CD4-positive, alpha-beta memory T cell (primary cell): Measurements from ENCODE around the gene CCDC85B. TPM values are rescaled to one million over a fixed set of nuclear protein-coding genes. Genes with fewer than 3 reads are reported as not detected.

Source experiments
- CTCF ChIA-PET: fragments of 350-600 bp; sonication (Branson Sonifier 250); formaldehyde crosslinking; loops from one replicate; lab custom pipeline; 2021; ENCODE audit warnings: inconsistent platforms; ENCODE audit not compliant: partially characterized antibody; lab: Charles Lee
- POLR2A ChIA-PET: fragments of 350-600 bp; sonication (Branson Sonifier 250); formaldehyde crosslinking; loops from one replicate; lab custom pipeline; 2021; ENCODE audit not compliant: partially characterized antibody; lab: Charles Lee
- DNase-seq, 5 donors: peaks; one replicate each; pipeline versions ENCODE4 v3.0.0 to v3.0.0-alpha.2; 2020 to 2022; ENCODE audit warnings: mixed read lengths in 1 of 5
- H3K27ac ChIP-seq: one replicate; pipeline ENCODE4 v1.7.0; 2013; ENCODE audit warnings: low read depth, low read length
- H3K27me3 ChIP-seq: 2 replicates; pipeline ENCODE4 v1.7.0; 2013; ENCODE audit warnings: mild to moderate bottlenecking, low read length, moderate library complexity; ENCODE audit not compliant: insufficient read depth
- H3K36me3 ChIP-seq: 2 replicates; pipeline ENCODE4 v1.7.0; 2013; ENCODE audit warnings: mild to moderate bottlenecking, low read length, moderate library complexity; ENCODE audit not compliant: insufficient read depth
- H3K4me1 ChIP-seq: 2 replicates; pipeline ENCODE4 v1.7.0; 2013; ENCODE audit warnings: mild to moderate bottlenecking, low read length, moderate library complexity; ENCODE audit not compliant: insufficient read depth
- H3K4me3 ChIP-seq, 2 donors: one replicate each; pipeline ENCODE4 v1.7.0; 2013; ENCODE audit warnings: low read length in 2 of 2, mild to moderate bottlenecking in 1 of 2
- H3K9me3 ChIP-seq, 2 donors: one replicate each; pipeline ENCODE4 v1.7.0; 2013; ENCODE audit warnings: low read length in 2 of 2, control low read depth in 1 of 2; ENCODE audit not compliant: control insufficient read depth in 1 of 2
- H3K27ac Mint-ChIP-seq, 7 donors: one replicate each; pipeline ENCODE4 v1.8.0; 2020 to 2021; ENCODE audit warnings: mixed read lengths in 7 of 7, mild to moderate bottlenecking in 6 of 7, inconsistent platforms in 3 of 7, moderate library complexity in 3 of 7
- H3K27me3 Mint-ChIP-seq, 2 donors: one replicate each; pipeline ENCODE4 v1.8.0; 2020 to 2021; ENCODE audit warnings: mixed read lengths in 2 of 2
- H3K36me3 Mint-ChIP-seq, 2 donors: one replicate each; pipeline ENCODE4 v1.8.0; 2020 to 2021; ENCODE audit warnings: mixed read lengths in 2 of 2, inconsistent platforms in 1 of 2, mild to moderate bottlenecking in 1 of 2
- H3K4me1 Mint-ChIP-seq, 4 donors: one replicate each; pipeline ENCODE4 v1.8.0; 2020 to 2021; ENCODE audit warnings: mixed read lengths in 4 of 4, mild to moderate bottlenecking in 1 of 4
- H3K4me3 Mint-ChIP-seq, 8 donors: one replicate each; pipeline ENCODE4 v1.8.0; 2020 to 2021; ENCODE audit warnings: mixed read lengths in 8 of 8, mild to moderate bottlenecking in 7 of 8, moderate library complexity in 6 of 8, inconsistent platforms in 3 of 8
- H3K9me3 Mint-ChIP-seq, 8 donors: one replicate each; pipeline ENCODE4 v1.8.0; 2020 to 2021; ENCODE audit warnings: mixed read lengths in 8 of 8, mild to moderate bottlenecking in 5 of 8, inconsistent platforms in 3 of 8, moderate library complexity in 1 of 8
- intact Hi-C: fragments of 100-400 bp; cut with micrococcal nuclease; formaldehyde crosslinking; loops from one replicate; pipeline ENCODE4 v1.15.1; 2023
- polyA plus RNA-seq, 2 donors: library from polyadenylated mRNA; unstranded; fragments of 300-500 nt; fragmentation: Illumina TruSeq; gene quantifications; one replicate each; pipeline ENCODE4 v1.2.3, GENCODE V29; 2021
- total RNA-seq, 2 experiments: library from RNA; stranded (reverse); gene quantifications; one replicate each; pipeline ENCODE4 v1.2.3, GENCODE V29; 2021

Gene CCDC85B
- total and polyA plus RNA-seq, 4 experiments from 2014 or later = 22.9 to 68.3 (median 42.5) TPM

DNA sequence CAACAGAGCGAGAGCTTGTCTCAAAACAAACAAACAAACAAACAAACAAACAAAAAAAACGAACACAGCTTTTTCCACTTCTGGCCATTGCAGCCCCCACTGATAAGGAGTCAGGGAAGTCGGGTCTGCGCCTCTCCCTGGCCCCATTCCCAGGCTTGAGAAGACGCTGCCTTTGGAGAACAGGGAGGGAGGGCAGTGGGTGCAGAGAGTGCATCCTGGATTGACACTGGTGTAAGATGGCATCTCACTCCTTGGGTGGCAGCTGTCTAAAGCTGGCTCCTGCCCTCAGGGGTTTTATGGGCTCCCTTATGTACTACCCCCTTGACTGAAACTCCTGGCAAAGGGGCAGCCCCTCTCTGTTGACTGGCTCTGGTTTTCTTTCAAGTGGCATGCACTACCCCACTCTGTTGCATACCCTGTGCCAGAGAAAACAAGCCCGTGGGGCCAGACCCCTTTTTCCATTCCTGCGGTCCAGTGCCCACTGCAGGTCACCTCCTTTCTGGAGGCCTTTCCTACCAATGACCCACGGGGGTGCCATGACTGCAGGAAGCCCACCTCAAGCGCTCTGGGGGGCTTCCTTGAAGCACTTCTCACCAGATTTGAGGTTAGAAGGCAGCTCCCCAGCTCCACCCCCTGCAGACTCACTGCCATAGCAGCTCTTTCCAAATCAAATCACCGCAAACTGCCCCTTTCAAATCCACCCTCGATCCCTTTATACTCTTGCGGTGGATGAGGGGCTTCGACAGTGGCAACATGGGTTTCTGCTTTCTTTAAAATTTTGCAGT lies 41.5 kb downstream of the CCDC85B start:
- Histone ChIP-seq H3K27ac (no peak overlapping the region), H3K27me3 (no peaks in the 10 kb centered on the region), H3K4me3 (no peak overlapping the region), H3K4me1 (peaks cover 23% of the 10 kb centered on the region), H3K36me3 (no peaks in the 10 kb centered on the region), H3K9me3 (no peaks in the 10 kb centered on the region)
- ChIA-PET CTCF (interaction anchor here (1.0 to 2.9 kb wide), 3 partner anchors 41 to 54 kb away, joined by 3 to 17 read pairs (median 8); partner anchors contain the start of gene CCDC85B), POLR2A (interaction anchor here (1.0 to 1.7 kb wide), 3 partner anchors 12 to 41 kb away, joined by 3 to 5 read pairs (median 4); partner anchors contain the start of genes C11orf68 and CCDC85B)
- no peaks in the 10 kb centered on the region for H3K27me3 Mint-ChIP-seq
- peak overlapping the region in 1 of 7 donors; percentile 70 for H3K27ac Mint-ChIP-seq
- H3K36me3 Mint-ChIP-seq = no peaks in the 10 kb centered on the region
- no peak for DNase-seq
- no peaks in the 10 kb centered on the region for H3K9me3 Mint-ChIP-seq
- intact Hi-C loops = no loop called here
- H3K4me1 Mint-ChIP-seq = peaks cover 15 to 27% (median 20%) of the 10 kb centered on the region in 4 donors
- H3K4me3 Mint-ChIP-seq = no peak overlapping the region

DNA sequence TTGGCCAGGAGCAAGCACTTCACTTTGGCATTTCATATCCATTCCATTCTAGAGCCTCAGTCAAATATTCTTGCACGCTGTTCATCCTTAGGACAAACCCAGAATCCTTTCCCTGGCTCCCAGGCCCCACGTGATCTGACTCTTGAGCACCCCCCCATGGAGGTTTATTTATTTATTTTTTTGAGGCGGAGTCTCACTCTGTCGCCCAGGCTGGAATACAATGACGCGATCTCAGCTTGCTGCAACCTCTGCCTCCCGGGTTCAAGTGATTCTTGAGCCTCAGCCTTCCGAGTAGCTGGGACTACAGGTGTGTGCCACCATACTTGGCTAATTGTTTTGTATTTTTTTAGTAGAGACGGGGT lies 42.1 kb downstream of the CCDC85B start:
- Mint-ChIP-seq H3K36me3 (no peaks in the 10 kb centered on the region), H3K9me3 (no peaks in the 10 kb centered on the region), H3K27me3 (no peaks in the 10 kb centered on the region), H3K4me3 (no peak overlapping the region), H3K27ac (no peak overlapping the region), H3K4me1 (peaks cover 11 to 21% (median 15%) of the 10 kb centered on the region in 4 donors)
- intact Hi-C loops = no loop called here
- Histone ChIP-seq H3K9me3 (no peaks in the 10 kb centered on the region), H3K4me3 (no peak overlapping the region), H3K27me3 (no peaks in the 10 kb centered on the region), H3K36me3 (no peaks in the 10 kb centered on the region), H3K4me1 (peaks cover 18% of the 10 kb centered on the region), H3K27ac (no peak overlapping the region)
- no peak for DNase-seq
- ChIA-PET CTCF (interaction anchor here (0.5 to 2.9 kb wide), 3 partner anchors 11 to 47 kb away, joined by 3 to 17 read pairs (median 8); partner anchors contain the start of gene CCDC85B), POLR2A (interaction anchor here (1.1 to 1.7 kb wide), 2 partner anchors 13 to 42 kb away, joined by 3 to 5 read pairs; partner anchors contain the start of gene CCDC85B)

DNA sequence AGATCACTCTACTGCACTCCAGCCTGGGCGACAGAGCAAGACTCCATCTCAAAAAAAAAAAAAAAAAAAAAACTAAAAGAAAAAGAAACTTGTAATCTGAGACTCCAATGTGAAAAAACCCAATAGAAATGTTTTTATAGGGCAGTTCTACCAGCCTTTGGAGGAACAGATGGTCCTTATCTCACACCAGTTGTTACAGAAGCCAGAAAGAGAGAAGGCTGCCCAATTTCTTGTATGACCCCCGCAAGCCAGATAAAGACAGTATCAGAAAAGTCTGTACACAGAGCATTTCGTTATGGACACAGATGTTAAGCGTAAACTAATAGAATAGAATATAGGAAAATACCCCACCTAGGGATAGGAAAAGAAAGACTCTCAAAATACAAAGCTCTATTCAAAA lies 43.5 kb downstream of the CCDC85B start:
- intact Hi-C loops = no loop called here
- H3K4me1 Mint-ChIP-seq = peaks cover 0 to 6% (median 2%) of the 10 kb centered on the region in 4 donors
- no peak overlapping the region for H3K4me3 ChIP-seq

DNA sequence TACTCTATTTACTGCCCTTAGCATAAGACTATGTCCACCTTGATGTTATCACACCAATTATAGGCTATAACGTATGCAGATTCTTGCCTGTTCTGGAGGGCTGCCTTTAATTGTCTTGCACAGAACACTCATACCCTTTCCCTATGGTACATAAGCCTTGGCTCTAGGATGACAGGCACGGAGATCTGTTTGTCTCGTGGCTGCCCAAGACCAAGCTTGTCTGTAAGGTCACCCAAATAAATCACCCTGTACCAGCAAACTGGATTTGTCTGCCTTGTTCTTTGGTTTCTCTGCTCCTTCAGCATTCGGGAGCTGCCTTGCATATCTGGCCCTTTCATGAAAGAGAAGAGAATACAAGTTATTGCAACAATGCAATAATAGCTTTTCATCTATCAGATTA lies 47.3 kb downstream of the CCDC85B start:
- H3K27ac ChIP-seq = no peak overlapping the region
- no peak for DNase-seq
- no peaks in the 10 kb centered on the region for H3K27me3 ChIP-seq
- H3K4me3 Mint-ChIP-seq = no peak overlapping the region
- H3K4me1 ChIP-seq = no peaks in the 10 kb centered on the region
- no peaks in the 10 kb centered on the region for H3K27me3 Mint-ChIP-seq
- no peaks in the 10 kb centered on the region for H3K36me3 ChIP-seq
- no peaks in the 10 kb centered on the region for H3K9me3 Mint-ChIP-seq
- no peaks in the 10 kb centered on the region for H3K36me3 Mint-ChIP-seq
- no peak overlapping the region for H3K27ac Mint-ChIP-seq
- ChIA-PET CTCF (interaction anchor here (1.4 to 2.4 kb wide), 2 partner anchors 49 to 53 kb away, joined by 3 to 11 read pairs; partner anchors contain the start of gene FIBP), POLR2A (interaction anchor here (1.5 kb wide), 1 partner anchor 10 kb away, joined by 4 read pairs; no protein-coding TSS in a partner anchor)
- H3K9me3 ChIP-seq = no peaks in the 10 kb centered on the region
- H3K4me3 ChIP-seq = no peak overlapping the region
- intact Hi-C loops = no loop called here
- no peaks in the 10 kb centered on the region for H3K4me1 Mint-ChIP-seq

More for the DNA sequence above, 43.5 kb downstream of the CCDC85B start:
- H3K4me1 ChIP-seq = peaks cover 3% of the 10 kb centered on the region
- DNase-seq = no peak
- Mint-ChIP-seq H3K27ac (no peak overlapping the region), H3K9me3 (no peaks in the 10 kb centered on the region), H3K27me3 (no peaks in the 10 kb centered on the region), H3K36me3 (no peaks in the 10 kb centered on the region), H3K4me3 (no peak overlapping the region)
- ChIA-PET POLR2A (no interaction called here), CTCF (interaction anchor here (1.0 to 1.5 kb wide), 3 partner anchors 42 to 88 kb away, joined by 4 to 5 read pairs (median 4); partner anchors contain the start of gene CCDC85B)
- H3K27ac ChIP-seq = no peak overlapping the region
- no peaks in the 10 kb centered on the region for H3K9me3 ChIP-seq
- no peaks in the 10 kb centered on the region for H3K27me3 ChIP-seq
- H3K36me3 ChIP-seq = no peaks in the 10 kb centered on the region

Other genes starting within 250 kb of the CCDC85B start
- 100 to 1,000 TPM; 170 to 173 TPM for gene RELA, start 227.8 kb upstream of the CCDC85B start, total RNA-seq
- gene RELA, start 227.8 kb upstream of the CCDC85B start, polyA plus RNA-seq = 10 to 100 TPM; 36.5 to 74.7 TPM
- gene KAT5, start 178.4 kb upstream of the CCDC85B start, total RNA-seq = 100 to 1,000 TPM in 1 of 2 experiments, 10 to 100 TPM in 1; 93.5 to 106 TPM
- 10 to 100 TPM; 45.4 to 61.5 TPM for gene KAT5, start 178.4 kb upstream of the CCDC85B start, polyA plus RNA-seq
- gene RNASEH2C, start 169.9 kb upstream of the CCDC85B start, total RNA-seq = 10 to 100 TPM; 69.1 to 69.7 TPM
- 10 to 100 TPM; 61.4 to 74.2 TPM for gene RNASEH2C, start 169.9 kb upstream of the CCDC85B start, polyA plus RNA-seq
- gene AP5B1, start 109.7 kb upstream of the CCDC85B start, total RNA-seq = 10 to 100 TPM; 25.6 to 26.9 TPM
- gene AP5B1, start 109.7 kb upstream of the CCDC85B start, polyA plus RNA-seq = 10 to 100 TPM in 1 of 2 donors, 1 to 10 TPM in 1; 5.2 to 13.7 TPM
- not detected for gene OVOL1, start 103.6 kb upstream of the CCDC85B start, total RNA-seq
- not detected for gene OVOL1, start 103.6 kb upstream of the CCDC85B start, polyA plus RNA-seq
- under 1 TPM; 0.42 to 0.64 TPM for gene SNX32, start 56.7 kb upstream of the CCDC85B start, total RNA-seq
- under 1 TPM; 0.68 to 0.93 TPM for gene SNX32, start 56.7 kb upstream of the CCDC85B start, polyA plus RNA-seq
- gene CFL1, start 32.5 kb upstream of the CCDC85B start, total RNA-seq = 100 to 1,000 TPM; 540 to 578 TPM
- gene CFL1, start 32.5 kb upstream of the CCDC85B start, polyA plus RNA-seq = 1,000 to 10,000 TPM; 2,794 to 2,825 TPM
- 10 to 100 TPM; 93.6 to 95.5 TPM for gene MUS81, start 30.2 kb upstream of the CCDC85B start, total RNA-seq
- gene MUS81, start 30.2 kb upstream of the CCDC85B start, polyA plus RNA-seq = 10 to 100 TPM; 24.0 to 31.1 TPM
- 1 to 10 TPM; 6.0 to 8.3 TPM for gene EFEMP2, start 17.9 kb upstream of the CCDC85B start, total RNA-seq
- gene EFEMP2, start 17.9 kb upstream of the CCDC85B start, polyA plus RNA-seq = under 1 TPM; 0.40 to 0.55 TPM
- gene CTSW, start 10.8 kb upstream of the CCDC85B start, total RNA-seq = 10 to 100 TPM; 30.1 to 30.4 TPM
- 100 to 1,000 TPM in 1 of 2 donors, 10 to 100 TPM in 1; 80.9 to 107 TPM for gene CTSW, start 10.8 kb upstream of the CCDC85B start, polyA plus RNA-seq
- gene FIBP, start 2.2 kb upstream of the CCDC85B start, total RNA-seq = 10 to 100 TPM; 39.9 to 42.1 TPM
- gene FIBP, start 2.2 kb upstream of the CCDC85B start, polyA plus RNA-seq = 10 to 100 TPM; 79.3 to 99.0 TPM
- under 1 TPM; 0.39 to 0.79 TPM for gene FOSL1, start 9.7 kb downstream of the CCDC85B start, total RNA-seq
- gene FOSL1, start 9.7 kb downstream of the CCDC85B start, polyA plus RNA-seq = under 1 TPM in 1 of 2 donors, not detected in 1; 0.81 TPM
- gene C11orf68, start 28.4 kb downstream of the CCDC85B start, total RNA-seq = 10 to 100 TPM; 57.1 to 59.5 TPM
- gene C11orf68, start 28.4 kb downstream of the CCDC85B start, polyA plus RNA-seq = 10 to 100 TPM; 48.0 to 81.6 TPM
- gene DRAP1, start 28.8 kb downstream of the CCDC85B start, total RNA-seq = 10 to 100 TPM; 78.2 to 78.7 TPM
- 100 to 1,000 TPM in 1 of 2 donors, 10 to 100 TPM in 1; 90.4 to 102 TPM for gene DRAP1, start 28.8 kb downstream of the CCDC85B start, polyA plus RNA-seq
- gene TSGA10IP, start 54.8 kb downstream of the CCDC85B start, total RNA-seq = not detected
- not detected for gene TSGA10IP, start 54.8 kb downstream of the CCDC85B start, polyA plus RNA-seq
- 10 to 100 TPM; 83.9 to 90.6 TPM for gene SART1, start 71.1 kb downstream of the CCDC85B start, total RNA-seq
- 10 to 100 TPM; 11.5 to 50.5 TPM for gene SART1, start 71.1 kb downstream of the CCDC85B start, polyA plus RNA-seq
- gene EIF1AD, start 111.5 kb downstream of the CCDC85B start, total RNA-seq = 10 to 100 TPM; 60.2 to 65.4 TPM
- gene EIF1AD, start 111.5 kb downstream of the CCDC85B start, polyA plus RNA-seq = 10 to 100 TPM; 15.5 to 20.2 TPM
- gene BANF1, start 111.8 kb downstream of the CCDC85B start, total RNA-seq = 10 to 100 TPM; 90.8 to 92.9 TPM
- gene BANF1, start 111.8 kb downstream of the CCDC85B start, polyA plus RNA-seq = 100 to 1,000 TPM; 159 to 163 TPM
- gene CST6, start 121.3 kb downstream of the CCDC85B start, total RNA-seq = not detected
- not detected for gene CST6, start 121.3 kb downstream of the CCDC85B start, polyA plus RNA-seq
- not detected for gene CATSPER1, start 135.8 kb downstream of the CCDC85B start, total RNA-seq
- gene CATSPER1, start 135.8 kb downstream of the CCDC85B start, polyA plus RNA-seq = not detected
- not detected for gene GAL3ST3, start 158.5 kb downstream of the CCDC85B start, total RNA-seq
- not detected for gene GAL3ST3, start 158.5 kb downstream of the CCDC85B start, polyA plus RNA-seq
- gene SF3B2, start 161.7 kb downstream of the CCDC85B start, total RNA-seq = 100 to 1,000 TPM; 238 to 240 TPM
- gene SF3B2, start 161.7 kb downstream of the CCDC85B start, polyA plus RNA-seq = 100 to 1,000 TPM in 1 of 2 donors, 10 to 100 TPM in 1; 74.4 to 128 TPM
- 100 to 1,000 TPM; 251 to 262 TPM for gene PACS1, start 179.6 kb downstream of the CCDC85B start, total RNA-seq
- 100 to 1,000 TPM in 1 of 2 donors, 10 to 100 TPM in 1; 13.7 to 104 TPM for gene PACS1, start 179.6 kb downstream of the CCDC85B start, polyA plus RNA-seq